Natural killer cell (primary cell): ENCODE measurements around the gene NECAB2. TPM values are rescaled to one million over a fixed set of nuclear protein-coding genes. Genes with fewer than 3 reads are reported as not detected.

ENCODE experiments used
- ATAC-seq, 3 donors: fragments of 150-1000 bp in 2 of 3; fragments of 200-7000 bp in 1 of 3; cut with Tn5 transposase; 1 replicate in 1 of 3; 2 replicates in 2 of 3; pipeline ENCODE4 v1.10.0; 2021; ENCODE audit warnings: mild to moderate bottlenecking in 2 of 3, moderate library complexity in 2 of 3
- DNase-seq, 2 donors: peaks; one replicate each; pipeline versions ENCODE4 v3.0.0 to v3.0.0-alpha.2; 2013 to 2021; ENCODE audit warnings: mixed read lengths in 1 of 2
- H3K27ac ChIP-seq: one replicate; pipeline ENCODE4 v1.5.1; 2013; ENCODE audit warnings: mild to moderate bottlenecking, low read length
- H3K27me3 ChIP-seq: one replicate; pipeline ENCODE4 v1.6.1; 2013; ENCODE audit warnings: low read length; ENCODE audit not compliant: control insufficient read depth, insufficient read depth
- H3K36me3 ChIP-seq: one replicate; pipeline ENCODE4 v1.6.1; 2013; ENCODE audit warnings: low read length; ENCODE audit not compliant: control insufficient read depth, insufficient read depth
- H3K4me1 ChIP-seq: one replicate; pipeline ENCODE4 v1.6.1; 2013; ENCODE audit warnings: low read length; ENCODE audit not compliant: control insufficient read depth, insufficient read depth
- H3K4me3 ChIP-seq: one replicate; pipeline ENCODE4 v1.5.1; 2013; ENCODE audit warnings: low read length
- H3K9me3 ChIP-seq: one replicate; pipeline ENCODE4 v1.6.1; 2013; ENCODE audit warnings: low read length; ENCODE audit not compliant: control insufficient read depth, insufficient read depth
- H3K27ac Mint-ChIP-seq, 2 donors: one replicate each; pipeline ENCODE4 v1.8.0; 2022; ENCODE audit warnings: mild to moderate bottlenecking in 2 of 2, mixed read lengths in 2 of 2, moderate library complexity in 1 of 2
- H3K27me3 Mint-ChIP-seq, 2 donors: one replicate each; pipeline ENCODE4 v1.8.0; 2022; ENCODE audit warnings: low read depth in 2 of 2, mixed read lengths in 2 of 2
- H3K36me3 Mint-ChIP-seq: one replicate; pipeline ENCODE4 v1.8.0; 2022; ENCODE audit warnings: mixed read lengths
- H3K4me1 Mint-ChIP-seq, 2 donors: one replicate each; pipeline ENCODE4 v1.8.0; 2022; ENCODE audit warnings: mixed read lengths in 2 of 2
- H3K4me3 Mint-ChIP-seq: one replicate; pipeline ENCODE4 v1.8.0; 2022; ENCODE audit warnings: mild to moderate bottlenecking, moderate library complexity, mixed read lengths
- H3K9me3 Mint-ChIP-seq, 2 donors: one replicate each; pipeline ENCODE4 v1.8.0; 2022; ENCODE audit warnings: mixed read lengths in 2 of 2
- WGBS: methylation state at CpG from one replicate; pipeline ENCODE4 v1.1.7; 2013; ENCODE audit warnings: missing lambda C conversion rate; ENCODE audit not compliant: insufficient coverage; 5-methylcytosine and 5-hydroxymethylcytosine counted together
- intact Hi-C: fragments of 100-400 bp; cut with micrococcal nuclease; formaldehyde crosslinking; loops from one replicate; pipeline ENCODE4 v1.14.2; 2022
- total RNA-seq, 4 donors: library from RNA; stranded (reverse); fragments of 120-200 nt in 1 of 4; gene quantifications; one replicate each; pipeline versions ENCODE4 v1.2.3 to v1.2.4, GENCODE V29; 2013 to 2022
- TF ChIP-seq, protein P1 (sequence below): fragments of 200-600 bp; IDR thresholded peaks from one replicate; pipeline ENCODE4 v1.8.0; 2022; ENCODE audit warnings: antibody characterized with exemption

NECAB2 gene
- total RNA-seq, 3 donors from 2014 or later (not counting 1 experiment from before 2014, with no cell fraction given) = 0.75 TPM; not detected in 2

DNA sequence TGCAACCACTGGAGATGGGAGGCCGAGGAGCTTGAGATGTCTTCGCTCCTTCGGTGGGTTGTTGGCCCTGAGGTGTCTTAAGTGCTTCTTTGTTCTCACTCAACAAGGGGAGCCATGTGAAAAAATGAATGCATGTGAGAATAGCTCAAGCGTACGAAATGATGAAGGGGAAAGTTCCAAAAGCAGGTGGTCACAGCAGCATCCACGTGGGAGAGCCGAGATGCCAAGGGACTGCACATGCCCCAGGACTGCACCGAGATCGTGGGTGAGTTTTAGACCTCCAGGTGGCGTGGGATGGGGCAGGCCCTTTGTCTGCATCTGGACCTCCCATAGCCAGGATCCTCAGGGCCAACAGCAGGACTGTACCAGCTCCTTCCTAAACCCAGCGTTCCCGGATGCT is 66.5 kb downstream of the NECAB2 start:
- intact Hi-C loops = no loop called here
- no peaks in the 10 kb centered on the region for H3K36me3 ChIP-seq
- H3K4me1 ChIP-seq = peaks cover 2% of the 10 kb centered on the region
- WGBS = 86% methylated on average over 12 of the region's 12 CpGs
- no peaks in the 10 kb centered on the region for H3K9me3 ChIP-seq
- H3K27me3 ChIP-seq = no peaks in the 10 kb centered on the region
- ATAC-seq (no peak), DNase-seq (no peak)
- H3K4me3 Mint-ChIP-seq = no peak overlapping the region
- H3K27ac ChIP-seq = no peak overlapping the region
- no peaks in the 10 kb centered on the region for H3K9me3 Mint-ChIP-seq
- H3K27ac Mint-ChIP-seq = no peak overlapping the region
- no peak overlapping the region for H3K4me3 ChIP-seq
- peaks cover 8 to 12% of the 10 kb centered on the region in 2 donors for H3K27me3 Mint-ChIP-seq
- H3K36me3 Mint-ChIP-seq = no peaks in the 10 kb centered on the region
- H3K4me1 Mint-ChIP-seq = peaks cover 4 to 9% of the 10 kb centered on the region in 2 donors
- TF ChIP-seq, protein P1, sequence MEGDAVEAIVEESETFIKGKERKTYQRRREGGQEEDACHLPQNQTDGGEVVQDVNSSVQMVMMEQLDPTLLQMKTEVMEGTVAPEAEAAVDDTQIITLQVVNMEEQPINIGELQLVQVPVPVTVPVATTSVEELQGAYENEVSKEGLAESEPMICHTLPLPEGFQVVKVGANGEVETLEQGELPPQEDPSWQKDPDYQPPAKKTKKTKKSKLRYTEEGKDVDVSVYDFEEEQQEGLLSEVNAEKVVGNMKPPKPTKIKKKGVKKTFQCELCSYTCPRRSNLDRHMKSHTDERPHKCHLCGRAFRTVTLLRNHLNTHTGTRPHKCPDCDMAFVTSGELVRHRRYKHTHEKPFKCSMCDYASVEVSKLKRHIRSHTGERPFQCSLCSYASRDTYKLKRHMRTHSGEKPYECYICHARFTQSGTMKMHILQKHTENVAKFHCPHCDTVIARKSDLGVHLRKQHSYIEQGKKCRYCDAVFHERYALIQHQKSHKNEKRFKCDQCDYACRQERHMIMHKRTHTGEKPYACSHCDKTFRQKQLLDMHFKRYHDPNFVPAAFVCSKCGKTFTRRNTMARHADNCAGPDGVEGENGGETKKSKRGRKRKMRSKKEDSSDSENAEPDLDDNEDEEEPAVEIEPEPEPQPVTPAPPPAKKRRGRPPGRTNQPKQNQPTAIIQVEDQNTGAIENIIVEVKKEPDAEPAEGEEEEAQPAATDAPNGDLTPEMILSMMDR = no peak

DNA sequence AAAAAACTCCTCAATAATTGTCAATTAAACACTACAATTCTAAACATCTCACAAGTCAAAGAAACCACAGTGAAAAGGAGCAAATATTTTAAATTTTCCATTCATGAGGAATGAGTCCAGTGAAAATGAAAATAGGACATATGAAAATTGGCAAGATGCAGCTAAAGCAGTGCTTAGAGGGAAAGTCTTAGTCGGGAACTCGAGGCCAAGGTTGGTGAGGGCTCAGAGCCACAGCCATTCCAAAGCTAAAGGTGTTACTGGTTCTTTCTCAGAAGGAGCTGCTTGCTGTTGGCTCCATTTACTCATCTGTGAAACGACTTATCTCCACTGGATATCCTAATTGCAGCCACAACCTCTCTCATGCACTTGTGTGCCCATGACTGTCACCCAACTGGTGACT is 68.1 kb downstream of the NECAB2 start:
- Mint-ChIP-seq H3K27ac (no peak overlapping the region), H3K4me1 (no peaks in the 10 kb centered on the region), H3K9me3 (no peaks in the 10 kb centered on the region), H3K36me3 (no peaks in the 10 kb centered on the region), H3K4me3 (no peak overlapping the region), H3K27me3 (peaks cover 0 to 3% of the 10 kb centered on the region in 2 donors)
- Histone ChIP-seq H3K27ac (no peak overlapping the region), H3K9me3 (no peaks in the 10 kb centered on the region), H3K27me3 (no peaks in the 10 kb centered on the region), H3K36me3 (no peaks in the 10 kb centered on the region), H3K4me3 (no peak overlapping the region), H3K4me1 (no peaks in the 10 kb centered on the region)
- intact Hi-C loops = no loop called here
- no peak for ATAC-seq
- 51% methylated on average over 3 of the region's 3 CpGs for whole genome bisulfite sequencing
- DNase-seq = no peak
- TF ChIP-seq, protein P1 = no peak

DNA sequence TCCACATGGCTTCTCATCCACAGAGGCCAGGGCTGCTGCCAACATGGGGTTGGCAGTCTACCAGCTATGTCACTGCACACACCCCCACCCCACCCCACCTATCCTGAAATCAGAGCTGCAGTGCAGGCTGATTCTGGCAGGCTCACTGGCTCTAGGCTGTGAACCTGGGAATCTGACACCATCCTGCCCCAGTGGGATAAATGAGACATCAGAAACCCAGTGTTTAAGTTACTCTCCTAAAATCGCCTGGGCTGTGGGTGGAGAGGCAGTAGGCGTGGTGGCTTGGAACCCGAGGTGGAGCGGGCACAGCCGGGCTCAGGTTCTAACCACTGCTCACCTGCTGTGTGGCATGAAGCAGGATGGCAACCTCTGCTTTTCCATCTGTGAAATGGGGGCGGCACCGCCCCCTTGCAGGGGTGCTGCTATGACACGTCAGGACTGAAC is 69.0 kb downstream of the NECAB2 start:
- no peaks in the 10 kb centered on the region for H3K36me3 Mint-ChIP-seq
- no peaks in the 10 kb centered on the region for H3K9me3 ChIP-seq
- no peak overlapping the region for H3K27ac Mint-ChIP-seq
- H3K27me3 Mint-ChIP-seq = peaks cover 0 to 3% of the 10 kb centered on the region in 2 donors
- 89% methylated on average over 8 of the region's 8 CpGs for WGBS
- intact Hi-C loops = no loop called here
- no peaks in the 10 kb centered on the region for H3K4me1 ChIP-seq
- H3K27ac ChIP-seq = no peak overlapping the region
- H3K27me3 ChIP-seq = no peaks in the 10 kb centered on the region
- no peak overlapping the region for H3K4me3 Mint-ChIP-seq
- H3K4me1 Mint-ChIP-seq = no peaks in the 10 kb centered on the region
- TF ChIP-seq, protein P1 = no peak
- no peak for DNase-seq
- ATAC-seq = no peak
- H3K9me3 Mint-ChIP-seq = no peaks in the 10 kb centered on the region
- no peak overlapping the region for H3K4me3 ChIP-seq
- no peaks in the 10 kb centered on the region for H3K36me3 ChIP-seq

DNA sequence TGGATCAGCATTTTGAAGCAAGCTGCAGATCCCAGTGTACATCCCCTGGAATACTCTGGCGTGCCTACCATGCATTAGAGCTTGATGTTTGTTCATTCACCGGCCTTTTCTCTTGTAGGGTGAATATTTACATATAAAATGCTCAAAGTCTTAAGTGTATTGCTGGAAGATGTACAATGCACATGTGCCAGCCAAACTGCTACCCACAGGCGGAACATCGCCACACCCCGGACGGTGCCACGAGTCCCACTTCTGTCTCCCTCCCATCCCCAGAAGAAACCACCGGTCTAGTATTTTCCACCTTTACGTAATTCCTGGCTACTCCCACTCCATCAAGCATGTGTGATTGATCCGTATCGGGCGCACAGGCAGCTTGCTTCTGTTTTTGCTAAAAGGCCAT is 70.4 kb downstream of the NECAB2 start:
- H3K27ac Mint-ChIP-seq = no peak overlapping the region
- 91% methylated on average over 12 of the region's 12 CpGs for WGBS
- Histone ChIP-seq H3K27ac (no peak overlapping the region), H3K27me3 (peaks cover 5% of the 10 kb centered on the region), H3K4me1 (no peaks in the 10 kb centered on the region), H3K36me3 (no peaks in the 10 kb centered on the region), H3K9me3 (no peaks in the 10 kb centered on the region), H3K4me3 (no peak overlapping the region)
- ATAC-seq = no peak
- no peaks in the 10 kb centered on the region for H3K4me1 Mint-ChIP-seq
- H3K27me3 Mint-ChIP-seq = peaks cover 0 to 3% of the 10 kb centered on the region in 2 donors
- H3K4me3 Mint-ChIP-seq = no peak overlapping the region
- intact Hi-C loops = no loop called here
- no peaks in the 10 kb centered on the region for H3K9me3 Mint-ChIP-seq
- TF ChIP-seq, protein P1 = no peak
- H3K36me3 Mint-ChIP-seq = no peaks in the 10 kb centered on the region
- DNase-seq = no peak
